OCI-LY1 (cell line): ENCODE measurements around the gene CPXM1.

Experiments
- H2AFZ ChIP-seq: fragments of 200-600 bp; sonication (generic), shearing (Covaris generic); 2 replicates; pipeline ENCODE4 v1.6.0; 2014; ENCODE audit warnings: antibody characterized with exemption, mild to moderate bottlenecking, low read length
- H3F3A ChIP-seq: fragments of 200-600 bp; sonication (generic), shearing (Covaris generic); 2 replicates; pipeline ENCODE4 v1.6.0; 2014; ENCODE audit warnings: mild to moderate bottlenecking, antibody characterized with exemption, low read length, moderate library complexity; ENCODE audit not compliant: insufficient read depth
- H3K27ac ChIP-seq: fragments of 200-600 bp; sonication (generic); 2 replicates; pipeline ENCODE4 v1.5.1; 2014; ENCODE audit warnings: low read length, mixed run types, mild to moderate bottlenecking, low read depth; ENCODE audit not compliant: poor library complexity, severe bottlenecking
- H3K27me3 ChIP-seq: fragments of 200-600 bp; sonication (generic); 2 replicates; pipeline ENCODE4 v1.6.0; 2014; ENCODE audit warnings: antibody characterized with exemption, mild to moderate bottlenecking, low read length, moderate library complexity; ENCODE audit not compliant: insufficient read depth
- H3K36me3 ChIP-seq: fragments of 200-600 bp; sonication (generic); 2 replicates; pipeline ENCODE4 v1.6.1; 2014; ENCODE audit warnings: mild to moderate bottlenecking, antibody characterized with exemption, low read length, moderate library complexity, mixed read lengths; ENCODE audit not compliant: insufficient read depth
- H3K4me1 ChIP-seq: fragments of 200-600 bp; sonication (generic); 2 replicates; pipeline ENCODE4 v1.5.1; 2014; ENCODE audit warnings: mild to moderate bottlenecking, low read length, moderate library complexity; ENCODE audit not compliant: insufficient read depth, severe bottlenecking
- H3K4me2 ChIP-seq: fragments of 200-600 bp; sonication (generic), shearing (Covaris generic); 2 replicates; pipeline ENCODE4 v1.6.1; 2014; ENCODE audit warnings: low read length
- H3K4me3 ChIP-seq: fragments of 200-600 bp; sonication (generic); 2 replicates; pipeline ENCODE4 v1.5.1; 2014; ENCODE audit warnings: low read length, low read depth, mild to moderate bottlenecking, mixed read lengths; ENCODE audit not compliant: poor library complexity, severe bottlenecking
- H3K79me2 ChIP-seq: fragments of 200-600 bp; shearing (Covaris generic); 2 replicates; pipeline ENCODE4 v1.6.1; 2016; ENCODE audit warnings: mixed run types, low read length, mixed read lengths; ENCODE audit not compliant: insufficient read depth
- H3K9ac ChIP-seq: fragments of 200-600 bp; sonication (generic), shearing (Covaris generic); 2 replicates; pipeline ENCODE4 v1.6.1; 2014; ENCODE audit warnings: mild to moderate bottlenecking, low read length, mixed read lengths
- H3K9me2 ChIP-seq: fragments of 200-600 bp; sonication (generic), shearing (Covaris generic); 2 replicates; pipeline ENCODE4 v1.6.1; 2014; ENCODE audit warnings: low read depth, mild to moderate bottlenecking, low read length, mixed read lengths
- H3K9me3 ChIP-seq: fragments of 200-600 bp; shearing (Covaris generic); 2 replicates; pipeline ENCODE4 v1.6.1; 2014; ENCODE audit warnings: low read length, mixed read lengths
- H4K20me1 ChIP-seq: fragments of 200-600 bp; sonication (generic), shearing (Covaris generic); 2 replicates; pipeline ENCODE4 v1.6.0; 2016; ENCODE audit warnings: mild to moderate bottlenecking, low read length; ENCODE audit not compliant: insufficient read depth
- EZH2 ChIP-seq: fragments of 200-600 bp; sonication (generic), shearing (Covaris generic); IDR thresholded peaks from 2 replicates; pipeline ENCODE4 v1.8.0; 2017; ENCODE audit warnings: borderline replicate concordance, mixed run types, mild to moderate bottlenecking, antibody characterized with exemption, low read length, moderate library complexity, mixed read lengths
- TF ChIP-seq, protein P1 (sequence below): fragments of 200-600 bp; sonication (generic), shearing (Covaris generic); IDR thresholded peaks from 2 replicates; pipeline ENCODE4 v1.5.1; 2017; ENCODE audit warnings: mild to moderate bottlenecking, antibody characterized with exemption, low read length, moderate library complexity, mixed read lengths

Gene CPXM1

GRCh38 chr20:2807019-2807418, 6.6 kb upstream of the CPXM1 start:
- H3K4me3 ChIP-seq = no peak overlapping the region
- H3F3A ChIP-seq = no peaks in the 10 kb centered on the region
- H2AFZ ChIP-seq = no peak overlapping the region
- H3K27me3 ChIP-seq = no peaks in the 10 kb centered on the region
- H3K36me3 ChIP-seq = no peaks in the 10 kb centered on the region
- no peak for TF ChIP-seq EZH2
- TF ChIP-seq, protein P1, sequence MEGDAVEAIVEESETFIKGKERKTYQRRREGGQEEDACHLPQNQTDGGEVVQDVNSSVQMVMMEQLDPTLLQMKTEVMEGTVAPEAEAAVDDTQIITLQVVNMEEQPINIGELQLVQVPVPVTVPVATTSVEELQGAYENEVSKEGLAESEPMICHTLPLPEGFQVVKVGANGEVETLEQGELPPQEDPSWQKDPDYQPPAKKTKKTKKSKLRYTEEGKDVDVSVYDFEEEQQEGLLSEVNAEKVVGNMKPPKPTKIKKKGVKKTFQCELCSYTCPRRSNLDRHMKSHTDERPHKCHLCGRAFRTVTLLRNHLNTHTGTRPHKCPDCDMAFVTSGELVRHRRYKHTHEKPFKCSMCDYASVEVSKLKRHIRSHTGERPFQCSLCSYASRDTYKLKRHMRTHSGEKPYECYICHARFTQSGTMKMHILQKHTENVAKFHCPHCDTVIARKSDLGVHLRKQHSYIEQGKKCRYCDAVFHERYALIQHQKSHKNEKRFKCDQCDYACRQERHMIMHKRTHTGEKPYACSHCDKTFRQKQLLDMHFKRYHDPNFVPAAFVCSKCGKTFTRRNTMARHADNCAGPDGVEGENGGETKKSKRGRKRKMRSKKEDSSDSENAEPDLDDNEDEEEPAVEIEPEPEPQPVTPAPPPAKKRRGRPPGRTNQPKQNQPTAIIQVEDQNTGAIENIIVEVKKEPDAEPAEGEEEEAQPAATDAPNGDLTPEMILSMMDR = no peak
- H3K27ac ChIP-seq = no peak overlapping the region
- H3K9me3 ChIP-seq = no peaks in the 10 kb centered on the region
- H4K20me1 ChIP-seq = no peaks in the 10 kb centered on the region
- no peaks in the 10 kb centered on the region for H3K4me1 ChIP-seq
- H3K4me2 ChIP-seq = no peak overlapping the region
- H3K9ac ChIP-seq = no peak overlapping the region
- H3K79me2 ChIP-seq = no peaks in the 10 kb centered on the region
- no peaks in the 10 kb centered on the region for H3K9me2 ChIP-seq

DNA sequence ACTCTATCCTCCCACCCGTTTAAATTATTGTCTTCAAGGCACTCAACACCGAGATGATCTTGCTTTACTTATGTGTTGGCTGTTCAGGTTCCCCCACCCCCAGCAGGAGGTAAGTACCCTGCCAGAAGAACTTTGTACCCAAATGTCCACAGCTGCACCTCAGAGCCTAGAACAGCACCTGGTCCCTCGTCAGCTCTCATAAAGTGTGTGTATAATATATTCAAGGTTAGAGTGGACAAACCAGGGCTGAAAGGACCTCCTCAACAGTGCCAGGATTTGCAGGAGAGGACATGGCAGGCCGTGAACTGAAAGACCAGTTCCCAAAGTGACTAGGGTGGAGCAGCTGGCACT, 5.9 kb upstream of the CPXM1 start:
- H3K9me2 ChIP-seq = no peaks in the 10 kb centered on the region
- no peaks in the 10 kb centered on the region for H3K27me3 ChIP-seq
- no peak for TF ChIP-seq EZH2
- no peaks in the 10 kb centered on the region for H3K36me3 ChIP-seq
- no peak overlapping the region for H3K4me2 ChIP-seq
- H3K9me3 ChIP-seq = no peaks in the 10 kb centered on the region
- no peak overlapping the region for H2AFZ ChIP-seq
- no peaks in the 10 kb centered on the region for H3K4me1 ChIP-seq
- no peaks in the 10 kb centered on the region for H3K79me2 ChIP-seq
- no peaks in the 10 kb centered on the region for H4K20me1 ChIP-seq
- H3K27ac ChIP-seq = no peak overlapping the region
- H3F3A ChIP-seq = no peaks in the 10 kb centered on the region
- no peak overlapping the region for H3K9ac ChIP-seq
- H3K4me3 ChIP-seq = no peak overlapping the region

- Histone ChIP-seq H3K79me2 (no peaks in the 10 kb centered on the region), H3K9me3 (no peaks in the 10 kb centered on the region), H2AFZ (no peak overlapping the region), H3K27ac (no peak overlapping the region), H3K27me3 (no peaks in the 10 kb centered on the region), H3K9ac (no peak overlapping the region), H3K4me3 (no peak overlapping the region), H3K4me1 (no peaks in the 10 kb centered on the region), H3K4me2 (no peak overlapping the region), H3K9me2 (no peaks in the 10 kb centered on the region), H3F3A (no peaks in the 10 kb centered on the region), H4K20me1 (no peaks in the 10 kb centered on the region), H3K36me3 (no peaks in the 10 kb centered on the region)
- no peak for TF ChIP-seq EZH2
- TF ChIP-seq, protein P1 = no peak
Observed at GRCh38 chr20:2805689-2806350, 5.4 kb upstream of the CPXM1 start.
